ENCODE data around the gene GKN2.

DNA sequence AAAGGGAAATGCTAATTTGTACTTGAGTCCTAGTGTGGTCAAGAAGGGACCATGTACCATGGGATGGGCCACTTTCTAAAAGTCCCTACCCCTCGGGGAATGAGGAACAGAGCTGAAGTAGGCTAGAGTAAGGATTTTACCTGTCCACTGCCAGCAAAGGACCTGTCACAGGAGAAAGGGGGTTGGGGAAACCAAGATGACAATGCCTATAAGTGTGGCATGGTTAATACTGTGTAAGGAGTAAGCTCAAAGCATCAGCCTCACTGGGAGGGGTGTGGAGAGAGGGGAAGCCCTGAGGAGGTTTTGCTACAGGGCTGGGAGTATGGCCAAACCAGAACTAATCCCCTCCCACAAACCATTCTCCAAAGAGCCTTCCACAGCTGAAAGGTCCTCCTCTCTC lies 15.8 kb downstream of the GKN2 start:
- TF ChIP-seq, protein P1, sequence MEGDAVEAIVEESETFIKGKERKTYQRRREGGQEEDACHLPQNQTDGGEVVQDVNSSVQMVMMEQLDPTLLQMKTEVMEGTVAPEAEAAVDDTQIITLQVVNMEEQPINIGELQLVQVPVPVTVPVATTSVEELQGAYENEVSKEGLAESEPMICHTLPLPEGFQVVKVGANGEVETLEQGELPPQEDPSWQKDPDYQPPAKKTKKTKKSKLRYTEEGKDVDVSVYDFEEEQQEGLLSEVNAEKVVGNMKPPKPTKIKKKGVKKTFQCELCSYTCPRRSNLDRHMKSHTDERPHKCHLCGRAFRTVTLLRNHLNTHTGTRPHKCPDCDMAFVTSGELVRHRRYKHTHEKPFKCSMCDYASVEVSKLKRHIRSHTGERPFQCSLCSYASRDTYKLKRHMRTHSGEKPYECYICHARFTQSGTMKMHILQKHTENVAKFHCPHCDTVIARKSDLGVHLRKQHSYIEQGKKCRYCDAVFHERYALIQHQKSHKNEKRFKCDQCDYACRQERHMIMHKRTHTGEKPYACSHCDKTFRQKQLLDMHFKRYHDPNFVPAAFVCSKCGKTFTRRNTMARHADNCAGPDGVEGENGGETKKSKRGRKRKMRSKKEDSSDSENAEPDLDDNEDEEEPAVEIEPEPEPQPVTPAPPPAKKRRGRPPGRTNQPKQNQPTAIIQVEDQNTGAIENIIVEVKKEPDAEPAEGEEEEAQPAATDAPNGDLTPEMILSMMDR (IDR thresholded peaks at IDR 0.05), result no peak
- no peak for TF ChIP-seq EZH2 (IDR thresholded peaks at IDR 0.05; ENCODE audit: borderline replicate concordance, insufficient read depth, low read depth, low read length, poor library complexity, severe bottlenecking)

Data from B cell (primary cell).